Breast epithelium (tissue), 3 donors: Measurements from ENCODE around the gene CACNA1B.

Source experiments
- CTCF ChIP-seq, 3 donors: fragments of 450-650 bp; IDR thresholded peaks; one replicate each; pipeline ENCODE4 v1.5.1; 2016 to 2017; ENCODE audit warnings: antibody characterized with exemption in 3 of 3, mild to moderate bottlenecking in 3 of 3, moderate library complexity in 3 of 3
- POLR2A ChIP-seq: fragments of 450-650 bp; IDR thresholded peaks from one replicate; pipeline ENCODE4 v1.6.1; 2016; ENCODE audit warnings: antibody characterized with exemption, mild to moderate bottlenecking, moderate library complexity
- POLR2AphosphoS5 ChIP-seq, 3 donors: sonication (generic); formaldehyde crosslinking; IDR thresholded peaks; one replicate each; pipeline ENCODE4 v1.6.1; 2017; ENCODE audit warnings: antibody characterized with exemption in 3 of 3

GRCh38 chr9:137900584-137901310 lies 23.2 kb downstream of the CACNA1B start:
- TF ChIP-seq CTCF (IDR thresholded peaks at IDR 0.05), result no peak
- TF ChIP-seq POLR2A, result no peak
- no peak for TF ChIP-seq POLR2AphosphoS5 (IDR thresholded peaks at IDR 0.05)
